Endothelial cell of umbilical vein (primary cell): ENCODE results near the gene GALK2. TPM values are rescaled to one million over a fixed set of nuclear protein-coding genes. Genes with fewer than 3 reads are reported as not detected.

Experiments used
- BruUV-seq: library from RNA; stranded (reverse); fragments of 400-500 nt; replicated peaks from 2 replicates; lab custom pipeline; 2021; lab: Mats Ljungman, UMichigan
- CTCF ChIA-PET: fragments of 300-600, 350-600 bp; sonication (Branson Sonifier 250); formaldehyde crosslinking; loops from one replicate; lab custom pipeline; 2021; ENCODE audit warnings: antibody characterized with exemption, inconsistent platforms; lab: Charles Lee
- POLR2A ChIA-PET: fragments of 300-600, 350-600 bp; sonication (Branson Sonifier 250); formaldehyde crosslinking; loops from one replicate; lab custom pipeline; 2021; ENCODE audit warnings: antibody characterized with exemption, inconsistent platforms; lab: Charles Lee
- DNase-seq: peaks from one replicate; pipeline ENCODE4 v3.0.0-alpha.2; 2011; ENCODE audit warnings: low read depth, low spot score
- FAIRE-seq: peaks from 2 replicates; lab custom pipeline; 2011; peaks lifted over from hg19 to GRCh38; lab: Jason Lieb, UNC
- H2AFZ ChIP-seq: 2 replicates; pipeline ENCODE4 v1.6.0; 2012; ENCODE audit warnings: low read depth, low read length, control low read depth, inconsistent platforms
- H3K27ac ChIP-seq: 2 replicates; pipeline ENCODE4 v1.5.1; 2011; ENCODE audit warnings: low read depth, mild to moderate bottlenecking, control low read depth, low read length, moderate library complexity; ENCODE audit not compliant: insufficient read depth
- H3K27me3 ChIP-seq, 2 experiments: 2 replicates each; pipeline versions ENCODE4 v1.6.0 to v1.6.1; 2011; ENCODE audit warnings: low read length in 2 of 2, mixed read lengths in 1 of 2; ENCODE audit not compliant: control insufficient read depth in 2 of 2, insufficient read depth in 2 of 2
- H3K36me3 ChIP-seq, 2 experiments: 2 replicates in 1 of 2; 3 replicates in 1 of 2; pipeline ENCODE4 v1.5.1; 2011; ENCODE audit warnings: low read length in 2 of 2, mild to moderate bottlenecking in 1 of 2, moderate library complexity in 1 of 2; ENCODE audit not compliant: control insufficient read depth in 2 of 2, insufficient read depth in 2 of 2; ENCODE audit errors: extremely low read depth in 1 of 2
- H3K4me1 ChIP-seq: 3 replicates; pipeline ENCODE4 v1.5.1; 2011; ENCODE audit warnings: mild to moderate bottlenecking, low read length; ENCODE audit not compliant: control insufficient read depth, insufficient read depth; ENCODE audit errors: extremely low read depth
- H3K4me2 ChIP-seq: 2 replicates; pipeline ENCODE4 v1.6.1; 2011; ENCODE audit warnings: low read length, control low read depth, mixed read lengths; ENCODE audit not compliant: insufficient read depth
- H3K4me3 ChIP-seq, 3 experiments: fragments of 200-600 bp in 1 of 3; sonication (generic), shearing (Covaris generic) in 1 of 3; replicated peaks in 1 of 3; 2 replicates each; pipeline ENCODE4 v1.5.1; 2011 to 2016; ENCODE audit warnings: control low read depth in 3 of 3, low read length in 3 of 3, mild to moderate bottlenecking in 2 of 3, inconsistent platforms in 1 of 3, low read depth in 1 of 3, moderate library complexity in 1 of 3; ENCODE audit not compliant: insufficient read depth in 1 of 3
- H3K79me2 ChIP-seq: 2 replicates; pipeline ENCODE4 v1.6.0; 2012; ENCODE audit warnings: low read length, inconsistent platforms; ENCODE audit not compliant: control insufficient read depth, insufficient read depth
- H3K9ac ChIP-seq: replicated peaks from 2 replicates; pipeline ENCODE3; 2011; ENCODE audit warnings: low read length, control low read depth; ENCODE audit not compliant: insufficient read depth; ENCODE audit errors: extremely low read depth
- H3K9me1 ChIP-seq: replicated peaks from 3 replicates; pipeline ENCODE4 v1.6.0; 2011; ENCODE audit warnings: mild to moderate bottlenecking, low read length; ENCODE audit not compliant: control insufficient read depth, insufficient read depth; ENCODE audit errors: extremely low read depth
- H3K9me3 ChIP-seq: replicated peaks from 2 replicates; pipeline ENCODE4 v1.5.1; 2012; ENCODE audit warnings: low read length, inconsistent platforms; ENCODE audit not compliant: control insufficient read depth, insufficient read depth
- H4K20me1 ChIP-seq: replicated peaks from 2 replicates; pipeline ENCODE3; 2011; ENCODE audit warnings: mild to moderate bottlenecking, low read length; ENCODE audit not compliant: control insufficient read depth, insufficient read depth; ENCODE audit errors: extremely low read depth
- CTCF ChIP-seq, 2 donors: IDR thresholded peaks; 1 replicate in 1 of 2; 2 replicates in 1 of 2; pipeline ENCODE4 v1.5.1; 2011; ENCODE audit warnings: low read length in 2 of 2, mild to moderate bottlenecking in 2 of 2, moderate library complexity in 2 of 2, control low read depth in 1 of 2, inconsistent platforms in 1 of 2, low read depth in 1 of 2; ENCODE audit not compliant: insufficient read depth in 1 of 2; ENCODE audit errors: extremely low read depth in 1 of 2
- EZH2 ChIP-seq: IDR thresholded peaks from 2 replicates; pipeline ENCODE4 v1.6.1; 2012; ENCODE audit warnings: borderline replicate concordance, low read depth, mild to moderate bottlenecking, moderate library complexity, low read length, inconsistent platforms; ENCODE audit not compliant: severe bottlenecking
- FOS ChIP-seq: IDR thresholded peaks from 2 replicates; pipeline ENCODE4 v1.6.1; 2011; ENCODE audit warnings: mild to moderate bottlenecking, low read length, moderate library complexity, borderline replicate concordance; ENCODE audit not compliant: insufficient read depth
- GATA2 ChIP-seq: IDR thresholded peaks from 2 replicates; pipeline ENCODE4 v1.7.0; 2011; ENCODE audit warnings: low read depth, mild to moderate bottlenecking, moderate library complexity, mixed read lengths, low read length; ENCODE audit not compliant: insufficient read length, insufficient read depth
- JUN ChIP-seq: IDR thresholded peaks from 2 replicates; pipeline ENCODE4 v1.6.1; 2011; ENCODE audit warnings: borderline replicate concordance, low read depth; ENCODE audit not compliant: insufficient read length, insufficient read depth
- MYC ChIP-seq: IDR thresholded peaks from one replicate; pipeline ENCODE4 v1.6.1; 2011; ENCODE audit warnings: mild to moderate bottlenecking, low read depth, low read length
- POLR2A ChIP-seq: IDR thresholded peaks from 2 replicates; pipeline ENCODE4 v1.6.1; 2012; ENCODE audit warnings: low read depth, mild to moderate bottlenecking, control low read depth, low read length
- POLR2AphosphoS5 ChIP-seq: IDR thresholded peaks from 2 replicates; pipeline ENCODE4 v1.6.1; 2012; ENCODE audit warnings: low read depth, mild to moderate bottlenecking, control low read depth, low read length, moderate library complexity; ENCODE audit not compliant: insufficient read depth
- dilution Hi-C: fragments of 300-500 bp; cut with MboI; formaldehyde crosslinking; loops from one replicate; pipeline ENCODE4 v1.15.0; 2019; ENCODE audit warnings: low sequenced_read_pairs; ENCODE audit not compliant: extremely low pct_ligation_motif_present
- intact Hi-C: fragments of 100-400 bp; cut with micrococcal nuclease; formaldehyde crosslinking; loops from one replicate; pipeline ENCODE4 v1.10.0; 2022
- polyA plus RNA-seq, 4 experiments: library from polyadenylated mRNA; depleted of rRNA in 3 of 4; stranded (reverse) in 3 of 4; unstranded in 1 of 4; fragments of >200 nt; gene quantifications; 2 replicates each; pipeline versions ENCODE4 v1.2.1 to v1.2.3, GENCODE V29; 2011 to 2012; ENCODE audit warnings: missing spikeins in 1 of 4
- total RNA-seq: library from RNA; stranded (reverse); gene quantifications from 2 replicates; pipeline ENCODE4 v1.2.3, GENCODE V29; 2021
- TF ChIP-seq, protein P1 (sequence below): IDR thresholded peaks from 2 replicates; pipeline ENCODE4 v1.6.1; 2011; ENCODE audit not compliant: insufficient read depth, insufficient read length

Gene GALK2
- total and polyA plus RNA-seq, 2 donors (not counting 3 experiments of a cell fraction or from before 2014, with no cell fraction given) = 19.9 to 31.3 TPM

DNA sequence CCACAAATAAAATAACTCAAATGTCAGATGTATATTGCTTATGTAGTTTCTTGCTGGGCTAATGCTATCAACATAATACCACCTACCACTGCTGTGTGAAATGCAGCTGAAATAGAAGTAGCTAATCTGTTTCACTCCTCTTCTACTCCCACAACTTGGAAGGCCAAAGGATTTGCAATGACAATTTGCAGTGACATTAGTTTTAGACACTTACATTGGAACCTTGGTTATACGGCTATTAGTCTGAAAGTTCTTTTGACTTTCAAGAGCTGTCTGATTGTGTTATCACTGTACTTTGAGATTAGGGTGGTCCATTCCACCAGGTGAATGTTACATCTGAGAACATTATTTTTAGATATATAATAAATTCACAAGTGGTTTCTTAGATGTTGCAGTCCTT lies 48.1 kb upstream of the GALK2 start:
- POLR2A ChIA-PET = no interaction called here

More for the DNA sequence above, 48.1 kb upstream of the GALK2 start:
- H4K20me1 ChIP-seq = no peaks in the 10 kb centered on the region
- peaks cover 15% of the 10 kb centered on the region for H3K4me1 ChIP-seq
- no peak overlapping the region for H3K27ac ChIP-seq
- TF ChIP-seq CTCF (IDR thresholded peaks at IDR 0.05; ENCODE audit: extremely low read depth in 1 of 2, insufficient read depth in 1 of 2, low read depth in 1 of 2, low read length in 2 of 2) = no peak
- no peak for TF ChIP-seq JUN
- TF ChIP-seq EZH2 = no peak
- TF ChIP-seq GATA2 = no peak
- no peak for TF ChIP-seq FOS
- no peak for TF ChIP-seq MYC
- TF ChIP-seq, protein P1, sequence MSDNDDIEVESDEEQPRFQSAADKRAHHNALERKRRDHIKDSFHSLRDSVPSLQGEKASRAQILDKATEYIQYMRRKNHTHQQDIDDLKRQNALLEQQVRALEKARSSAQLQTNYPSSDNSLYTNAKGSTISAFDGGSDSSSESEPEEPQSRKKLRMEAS = no peak
- TF ChIP-seq POLR2AphosphoS5 = no peak
- TF ChIP-seq POLR2A = no peak
- FAIRE-seq = no peak
- H3K4me2 ChIP-seq = no peak overlapping the region
- intact Hi-C loops (no loop called here), dilution Hi-C loops (no loop called here)
- no peak overlapping the region for H3K4me3 ChIP-seq
- no peaks in the 10 kb centered on the region for H3K36me3 ChIP-seq
- BruUV-seq = no TSS peak
- no peak overlapping the region for H3K9ac ChIP-seq
- H3K79me2 ChIP-seq = no peaks in the 10 kb centered on the region
- H2AFZ ChIP-seq = no peak overlapping the region
- H3K9me3 ChIP-seq = no peaks in the 10 kb centered on the region
- H3K27me3 ChIP-seq = no peaks in the 10 kb centered on the region
- no peaks in the 10 kb centered on the region for H3K9me1 ChIP-seq
- no peak for DNase-seq
- CTCF ChIA-PET = interaction anchor here (0.9 to 1.4 kb wide), 6 partner anchors 10 to 146 kb away, joined by 3 to 13 read pairs (median 4); partner anchors contain the start of gene SECISBP2L
